ENCODE data around the gene SLC16A13.

The SLC16A13 gene

DNA sequence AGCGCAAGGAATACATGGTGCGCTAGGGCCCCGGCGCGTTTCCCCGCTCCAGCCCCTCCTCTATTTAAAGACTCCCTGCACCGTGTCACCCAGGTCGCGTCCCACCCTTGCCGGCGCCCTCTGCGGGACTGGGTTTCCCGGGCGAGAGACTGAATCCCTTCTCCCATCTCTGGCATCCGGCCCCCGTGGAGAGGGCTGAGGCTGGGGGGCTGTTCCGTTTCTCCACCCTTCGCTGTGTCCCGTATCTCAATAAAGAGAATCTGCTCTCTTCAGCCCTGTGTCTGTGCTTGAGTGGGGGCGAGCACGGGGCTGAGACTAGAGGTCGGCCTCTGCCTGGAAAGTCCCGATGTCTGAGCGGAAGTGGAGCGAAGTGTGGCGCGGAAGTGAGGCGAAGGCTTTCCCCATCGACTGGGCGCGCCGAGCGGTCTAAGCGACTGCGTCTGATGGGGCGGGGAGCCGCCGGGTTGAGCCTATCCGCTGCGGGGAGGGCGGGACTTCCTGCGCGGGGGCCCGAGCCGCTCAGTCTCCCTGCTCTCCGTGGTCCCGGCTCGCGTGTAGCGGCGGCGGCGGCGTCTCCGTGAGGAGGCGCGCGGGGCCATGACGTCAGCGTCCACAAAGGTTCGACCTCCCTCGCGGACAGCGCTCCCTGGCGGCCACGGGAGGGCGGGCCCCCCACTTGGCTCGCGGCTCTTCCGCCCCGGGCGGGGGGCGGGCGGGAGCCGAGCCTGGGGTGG lies 21.4 kb upstream of the SLC16A13 start:
- DNase-seq (ENCODE audit: low spot score), result peak; percentile 97

DNA sequence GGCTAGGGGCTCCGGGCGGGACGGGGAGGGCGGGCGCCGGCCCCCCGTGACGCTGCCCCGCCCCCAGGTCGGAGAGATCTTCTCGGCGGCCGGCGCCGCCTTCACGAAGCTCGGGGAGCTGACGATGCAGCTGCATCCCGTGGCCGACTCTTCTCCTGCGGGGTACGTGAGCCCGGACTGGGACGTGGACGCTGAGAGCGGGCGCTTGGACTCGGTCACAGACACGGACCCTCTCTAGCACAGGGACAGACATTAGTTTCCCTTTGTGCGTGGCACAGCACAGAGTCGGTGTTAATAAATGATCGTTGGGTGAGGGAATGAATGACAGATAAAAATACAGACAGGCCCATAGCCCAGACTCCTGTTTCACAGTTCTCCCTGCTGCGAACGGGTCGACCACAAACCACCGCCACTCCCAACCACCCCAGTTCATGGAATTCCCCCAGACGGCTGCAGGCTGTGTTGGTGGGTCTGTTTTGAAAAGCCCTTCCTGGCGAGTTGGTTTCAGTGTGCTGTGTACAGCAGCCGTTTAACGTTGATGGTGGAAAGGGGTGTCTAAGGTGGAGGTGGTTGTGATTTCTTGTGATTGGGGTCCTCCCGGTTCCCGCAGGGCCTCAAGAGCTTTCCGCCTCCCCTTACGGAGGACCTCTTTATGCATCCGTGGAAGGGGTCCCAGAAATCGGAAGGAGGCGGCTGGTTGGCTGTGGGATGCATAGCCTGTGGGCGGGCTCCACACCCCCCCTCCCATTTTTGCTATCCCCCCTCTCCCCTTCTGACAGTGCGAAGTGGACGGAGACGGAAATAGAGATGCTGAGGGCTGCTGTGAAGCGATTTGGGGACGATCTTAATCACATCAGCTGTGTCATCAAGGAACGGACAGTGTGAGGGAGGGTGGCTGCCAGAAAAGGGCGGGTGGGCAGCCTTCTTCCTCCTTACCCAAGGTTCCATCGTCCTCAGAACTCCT lies 20.5 kb upstream of the SLC16A13 start:
- DNase-seq (ENCODE audit: low spot score), result peak; percentile 29

- no peak for DNase-seq (ENCODE audit: low spot score)
Measured at GRCh38 chr17:7016418-7016817, 19.4 kb upstream of the SLC16A13 start.

DNA sequence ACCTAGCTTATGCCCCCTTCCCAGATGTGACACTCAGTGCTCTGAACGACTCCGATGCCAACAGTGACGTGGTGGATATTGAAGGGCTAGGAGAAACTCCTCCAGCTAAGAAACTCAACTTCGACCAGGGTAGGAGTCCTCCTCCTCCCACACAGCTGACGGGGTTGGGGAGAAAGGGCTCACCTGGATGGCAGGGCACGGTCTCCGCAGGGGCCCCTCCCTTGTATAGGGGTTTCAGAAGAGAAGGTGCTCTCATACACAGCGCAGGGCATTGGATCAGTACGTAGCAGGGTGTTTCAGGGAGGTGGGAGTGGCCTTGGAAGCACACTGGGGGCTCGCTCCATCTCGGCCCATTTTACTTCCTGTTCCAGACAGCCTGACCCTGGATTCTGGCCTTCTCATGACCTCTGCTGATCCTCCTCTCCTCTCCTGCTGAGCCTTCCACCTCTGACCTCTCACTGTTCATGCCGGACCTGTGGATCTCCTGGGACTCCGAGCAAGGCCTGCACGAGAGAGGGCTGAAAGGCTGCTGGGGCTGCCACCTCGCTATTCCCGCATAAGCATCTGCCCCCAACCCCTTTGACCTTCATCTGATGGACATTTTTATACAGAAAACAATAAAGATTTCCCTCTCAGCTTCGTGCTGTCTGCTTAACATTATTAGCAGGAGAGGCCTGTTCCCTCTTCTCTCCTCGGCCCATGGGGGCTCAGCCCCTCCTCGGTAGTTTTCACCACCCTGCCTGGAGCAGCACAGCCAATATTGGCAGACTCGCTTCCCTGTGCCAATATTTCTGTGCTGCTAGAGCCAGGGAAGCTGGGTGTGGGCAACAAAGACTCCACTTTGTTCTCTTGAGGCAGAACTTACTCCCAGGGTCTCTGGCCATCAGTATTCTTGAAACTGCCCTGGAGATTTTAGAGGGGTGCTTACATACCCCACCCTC lies 18.7 kb upstream of the SLC16A13 start:
- DNase-seq (ENCODE audit: low spot score), result no peak

DNA sequence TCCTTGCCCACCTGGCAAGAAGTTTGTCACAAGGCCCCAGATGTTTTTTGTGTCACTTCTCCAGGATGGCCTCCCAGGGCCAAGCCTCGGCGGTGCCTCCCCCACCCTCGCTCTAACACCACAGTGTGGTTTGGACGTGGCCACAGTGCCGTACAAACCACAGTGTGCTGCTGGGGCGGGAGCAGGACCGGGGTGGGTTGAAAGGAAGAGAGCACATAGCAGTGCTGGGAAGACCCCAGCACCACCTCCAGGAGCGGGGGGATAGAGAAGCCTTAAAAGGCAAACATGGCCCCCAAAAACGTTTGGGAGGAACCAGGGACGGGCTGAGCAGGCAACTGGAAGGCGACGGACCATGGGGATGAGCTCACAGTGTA lies 18.0 kb upstream of the SLC16A13 start:
- DNase-seq (ENCODE audit: low spot score), result no peak

DNA sequence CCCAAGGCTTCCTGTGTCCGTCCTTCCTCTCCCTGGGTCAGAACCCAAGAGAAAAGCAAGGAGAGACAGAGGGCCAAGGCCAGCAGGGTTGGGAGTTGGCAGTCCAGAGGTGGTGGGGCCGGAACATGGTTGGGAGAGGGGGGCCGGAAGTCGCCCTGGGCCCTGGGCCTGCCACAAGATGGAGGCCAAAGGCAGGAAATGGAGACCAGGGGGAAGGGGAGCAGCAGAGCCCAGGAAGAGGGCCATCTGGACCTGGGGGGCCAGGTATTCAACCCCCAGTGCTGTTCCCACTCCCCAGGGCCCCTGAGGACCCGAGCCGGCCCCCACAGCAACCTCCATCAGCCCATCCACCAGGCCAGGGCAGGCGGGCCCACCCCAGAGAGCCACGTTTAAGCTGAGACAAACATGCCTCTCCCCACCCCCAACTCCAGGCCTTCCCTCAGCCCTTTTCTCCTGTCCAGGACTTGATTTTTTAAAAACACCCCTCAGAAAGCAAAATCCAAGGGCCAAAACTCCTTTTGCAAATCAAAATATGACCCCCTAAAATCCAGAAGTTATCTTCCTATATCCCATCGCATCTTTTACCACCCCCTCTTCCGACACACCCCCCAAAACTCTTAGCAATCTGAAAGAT lies 17.4 kb upstream of the SLC16A13 start:
- DNase-seq (ENCODE audit: low spot score), result peak; percentile 29

DNA sequence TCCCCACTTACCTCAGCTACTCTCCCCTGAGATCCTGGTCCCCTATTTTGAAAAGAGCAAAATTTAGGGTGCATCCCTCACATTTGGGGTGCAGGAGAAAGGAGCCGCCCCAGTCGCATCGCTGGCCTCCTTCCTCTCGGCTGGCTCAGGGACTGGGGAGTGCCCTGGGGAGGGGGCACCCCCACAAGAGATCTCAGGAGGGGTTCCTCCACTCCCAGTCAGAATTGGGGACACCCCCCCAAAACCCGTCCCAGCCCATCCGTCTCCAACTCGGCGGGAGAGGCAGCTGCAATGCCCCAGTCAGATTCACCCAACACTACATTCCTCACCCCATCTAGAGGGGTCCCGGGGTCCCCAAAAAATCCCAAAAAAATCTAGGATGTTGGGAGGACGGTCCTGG lies 16.4 kb upstream of the SLC16A13 start:
- no peak for DNase-seq (ENCODE audit: low spot score)

GRCh38 chr17:7019839-7020519 lies 15.8 kb upstream of the SLC16A13 start:
- DNase-seq (ENCODE audit: low spot score), result peak; percentile 66

GRCh38 chr17:7020894-7021664 lies 14.7 kb upstream of the SLC16A13 start:
- DNase-seq (ENCODE audit: low spot score), result peak; percentile 25

- DNase-seq (ENCODE audit: low spot score), result peak; percentile 70
Measured at GRCh38 chr17:7021993-7022778, 13.6 kb upstream of the SLC16A13 start.

GRCh38 chr17:7022781-7023571 lies 12.8 kb upstream of the SLC16A13 start, which contains the start of gene BCL6B:
TSS of gene BCL6B (plus strand) at chr17:7023050. CDS start at chr17:7023672, 622 bp downstream.
- no peak for DNase-seq (ENCODE audit: low spot score)

DNA sequence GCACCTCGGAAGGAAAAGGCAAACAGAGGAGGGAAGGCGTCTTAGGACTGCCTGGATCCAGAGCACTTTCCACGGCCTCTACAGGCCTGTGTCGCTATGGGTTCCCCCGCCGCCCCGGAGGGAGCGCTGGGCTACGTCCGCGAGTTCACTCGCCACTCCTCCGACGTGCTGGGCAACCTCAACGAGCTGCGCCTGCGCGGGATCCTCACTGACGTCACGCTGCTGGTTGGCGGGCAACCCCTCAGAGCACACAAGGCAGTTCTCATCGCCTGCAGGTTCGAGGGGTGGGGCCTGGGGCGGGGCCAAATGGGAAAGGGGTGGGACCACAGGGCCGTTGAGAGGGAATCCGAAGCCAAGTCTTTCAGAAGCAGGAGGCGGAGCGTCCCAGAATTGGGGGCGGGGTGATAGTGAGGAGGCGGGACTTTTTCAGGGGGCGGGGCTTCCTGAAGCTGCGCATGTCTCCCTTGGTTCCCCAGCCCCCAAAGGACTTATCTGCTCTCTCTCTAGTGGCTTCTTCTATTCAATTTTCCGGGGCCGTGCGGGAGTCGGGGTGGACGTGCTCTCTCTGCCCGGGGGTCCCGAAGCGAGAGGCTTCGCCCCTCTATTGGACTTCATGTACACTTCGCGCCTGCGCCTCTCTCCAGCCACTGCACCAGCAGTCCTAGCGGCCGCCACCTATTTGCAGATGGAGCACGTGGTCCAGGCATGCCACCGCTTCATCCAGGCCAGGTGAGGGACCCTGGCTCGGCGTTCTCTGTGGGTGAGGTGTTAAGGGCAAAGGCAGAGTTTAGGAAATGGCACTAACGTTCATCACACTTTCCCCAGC lies 12.0 kb upstream of the SLC16A13 start:
- no peak for DNase-seq (ENCODE audit: low spot score)

DNA sequence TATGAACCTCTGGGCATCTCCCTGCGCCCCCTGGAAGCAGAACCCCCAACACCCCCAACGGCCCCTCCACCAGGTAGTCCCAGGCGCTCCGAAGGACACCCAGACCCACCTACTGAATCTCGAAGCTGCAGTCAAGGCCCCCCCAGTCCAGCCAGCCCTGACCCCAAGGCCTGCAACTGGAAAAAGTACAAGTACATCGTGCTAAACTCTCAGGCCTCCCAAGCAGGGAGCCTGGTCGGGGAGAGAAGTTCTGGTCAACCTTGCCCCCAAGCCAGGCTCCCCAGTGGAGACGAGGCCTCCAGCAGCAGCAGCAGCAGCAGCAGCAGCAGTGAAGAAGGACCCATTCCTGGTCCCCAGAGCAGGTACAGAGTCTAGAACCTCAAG lies 11.4 kb upstream of the SLC16A13 start:
- no peak for DNase-seq (ENCODE audit: low spot score)

- DNase-seq (ENCODE audit: low spot score), result no peak
Measured at GRCh38 chr17:7025245-7025644, 10.6 kb upstream of the SLC16A13 start.

- no peak for DNase-seq (ENCODE audit: low spot score)
Measured at GRCh38 chr17:7026471-7027115, 9.2 kb upstream of the SLC16A13 start.

GRCh38 chr17:7027335-7027734 lies 8.5 kb upstream of the SLC16A13 start:
- no peak for DNase-seq (ENCODE audit: low spot score)

- no peak for DNase-seq (ENCODE audit: low spot score)
Measured at GRCh38 chr17:7029096-7029495, 6.7 kb upstream of the SLC16A13 start.

Measured in cerebellar cortex (tissue), 1 donor.